HG03439 (cell line): ENCODE measurements around the gene KLRF2.

Source experiments
- ATAC-seq: cut with Tn5 transposase; IDR thresholded peaks from one replicate; pipeline ENCODE4 v1.9.1; 2021; ENCODE audit warnings: mild to moderate bottlenecking, moderate library complexity; ENCODE audit not compliant: unreplicated experiment

The KLRF2 gene

DNA sequence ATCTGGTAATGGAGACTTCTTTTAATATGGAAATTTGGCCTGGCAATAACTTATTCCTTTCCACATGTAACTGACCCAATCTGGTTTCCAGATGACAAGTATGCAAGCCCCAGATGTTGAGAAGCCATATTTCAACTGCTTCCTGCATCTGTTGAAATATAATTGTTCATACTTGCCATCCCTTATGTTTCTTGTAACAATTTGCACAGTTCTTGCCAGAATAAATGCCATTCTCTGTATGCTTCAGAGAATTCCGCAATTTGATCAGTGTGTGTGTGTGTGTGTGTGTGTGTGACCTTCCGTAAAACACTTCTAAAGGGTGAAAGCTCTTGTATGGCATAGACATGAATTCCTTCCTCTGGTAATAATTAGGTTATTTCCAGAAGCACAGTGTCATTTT is 52.7 kb downstream of the KLRF2 start:
- ATAC-seq: no peak

DNA sequence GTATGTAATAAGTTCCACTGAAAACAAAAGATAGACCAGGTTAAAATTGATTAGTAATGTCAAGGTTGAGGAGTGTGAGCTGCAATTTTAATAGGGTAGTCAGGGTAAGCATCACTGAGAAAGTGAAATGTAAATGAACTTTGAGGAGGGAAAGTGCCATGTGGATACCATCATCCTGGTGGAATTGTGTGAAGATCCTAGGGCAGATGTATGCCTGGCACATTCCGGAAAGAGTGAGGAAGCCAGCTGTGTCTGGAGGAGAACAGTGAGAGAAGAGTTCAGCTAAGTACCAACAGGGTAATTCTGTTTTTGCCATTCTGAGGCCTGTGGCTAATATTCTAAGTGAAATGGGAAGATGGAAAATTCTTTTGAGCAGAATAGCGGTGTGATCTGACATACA is 53.7 kb downstream of the KLRF2 start:
- ATAC-seq: no peak

DNA sequence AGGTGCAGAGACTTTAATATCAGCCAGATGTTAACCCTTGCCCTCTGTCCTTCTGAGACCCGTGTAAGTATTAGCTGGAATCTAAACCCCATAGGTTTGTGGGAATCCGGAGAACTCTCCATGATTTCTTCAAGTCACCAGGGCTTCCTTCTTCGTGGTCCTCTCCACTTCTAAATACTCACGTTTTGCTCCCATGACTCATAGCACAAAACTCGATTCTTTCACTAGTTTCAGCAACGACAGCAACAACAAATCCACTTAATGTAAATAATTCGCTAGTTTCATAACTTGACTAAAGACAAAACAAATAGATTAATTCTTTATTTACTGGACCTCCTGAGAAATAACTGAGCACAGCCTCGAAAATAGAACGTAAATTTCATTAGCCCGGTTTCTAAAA is 55.3 kb downstream of the KLRF2 start:
- no peak for ATAC-seq

GRCh38 chr12:9940375-9940774 is 59.1 kb downstream of the KLRF2 start:
- ATAC-seq: no peak

- no peak for ATAC-seq
Measured at GRCh38 chr12:9941838-9942237, 60.5 kb downstream of the KLRF2 start.

DNA sequence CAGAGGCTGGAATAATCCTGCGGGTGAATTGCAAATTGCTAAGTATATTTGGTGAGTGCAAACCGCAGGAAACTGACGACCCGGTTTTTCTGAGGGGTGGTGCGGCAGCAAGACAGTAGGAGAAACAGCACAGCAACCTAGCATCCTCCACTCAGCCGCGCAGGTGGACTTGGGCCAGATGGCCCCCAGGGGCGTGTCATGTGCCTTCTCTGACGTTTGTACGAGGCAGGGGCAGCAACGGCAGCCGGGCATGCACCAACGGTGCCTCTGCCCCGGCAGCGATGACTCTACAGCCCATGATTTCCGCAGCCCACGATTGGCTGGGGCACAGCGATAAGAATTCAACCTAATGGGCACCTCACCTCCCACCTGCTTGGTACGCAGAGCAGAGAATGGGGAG is 62.0 kb downstream of the KLRF2 start:
- no peak for ATAC-seq

DNA sequence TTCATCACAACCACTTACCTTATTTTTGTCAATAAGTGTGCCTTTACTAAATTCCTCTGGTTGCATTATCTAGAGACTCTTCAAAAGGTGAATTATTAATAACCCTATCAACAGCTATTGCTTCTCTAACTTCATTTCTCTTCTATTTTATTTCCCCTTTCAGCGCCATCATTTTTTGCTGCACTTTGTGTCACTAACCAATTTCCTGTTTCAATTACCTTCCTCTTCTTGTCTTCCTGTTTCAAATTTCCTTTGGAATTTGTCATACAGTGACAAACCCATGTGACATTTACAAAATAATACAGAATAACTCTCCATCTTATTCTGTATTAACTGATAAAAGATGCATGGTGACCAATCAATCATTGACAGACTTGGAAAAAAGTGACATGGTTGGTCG is 63.1 kb downstream of the KLRF2 start:
- no peak for ATAC-seq
